H1 (cell line): ENCODE results near the gene VPS13C. TPM values are rescaled to one million over a fixed set of nuclear protein-coding genes. Genes with fewer than 3 reads are reported as not detected.

ENCODE experiments used
- CTCF ChIA-PET: fragments of 300-600 bp; sonication (Branson Sonifier 250); formaldehyde crosslinking; loops from one replicate; lab custom pipeline; 2021; ENCODE audit not compliant: partially characterized antibody; lab: Charles Lee
- POLR2A ChIA-PET: fragments of 300-600 bp; sonication (Branson Sonifier 250); formaldehyde crosslinking; loops from one replicate; lab custom pipeline; 2021; ENCODE audit warnings: inconsistent platforms; ENCODE audit not compliant: partially characterized antibody; lab: Charles Lee
- DNase-seq, 2 experiments: peaks; one replicate each; pipeline versions ENCODE4 v3.0.0 to v3.0.0-alpha.2; 2010 to 2022; ENCODE audit warnings: low spot score in 2 of 2, low read depth in 1 of 2, mixed read lengths in 1 of 2
- FAIRE-seq: peaks from 2 replicates; lab custom pipeline; 2011; peaks lifted over from hg19 to GRCh38; lab: Jason Lieb, UNC
- H2AFZ ChIP-seq: 2 replicates; pipeline ENCODE4 v1.8.1; 2012; ENCODE audit warnings: low read length, inconsistent platforms
- H2AK5ac ChIP-seq: 2 replicates; pipeline ENCODE4 v1.6.1; 2013; ENCODE audit warnings: low read depth, low read length
- H2BK120ac ChIP-seq: replicated peaks from 2 replicates; pipeline ENCODE3; 2013; ENCODE audit warnings: low read depth, low read length, inconsistent platforms
- H2BK12ac ChIP-seq: 2 replicates; pipeline ENCODE4 v1.6.1; 2013; ENCODE audit warnings: low read depth, low read length
- H2BK15ac ChIP-seq: 2 replicates; pipeline ENCODE4 v1.6.1; 2013; ENCODE audit warnings: low read length
- H2BK20ac ChIP-seq: 2 replicates; pipeline ENCODE4 v1.6.1; 2013; ENCODE audit warnings: low read length
- H2BK5ac ChIP-seq: 2 replicates; pipeline ENCODE4 v1.6.1; 2013; ENCODE audit warnings: low read depth, low read length
- H3K14ac ChIP-seq: 2 replicates; pipeline ENCODE4 v1.6.1; 2013; ENCODE audit warnings: inconsistent platforms; ENCODE audit not compliant: insufficient read length
- H3K18ac ChIP-seq: 2 replicates; pipeline ENCODE4 v1.6.1; 2013; ENCODE audit warnings: low read length; ENCODE audit errors: extremely low read depth
- H3K23ac ChIP-seq: 2 replicates; pipeline ENCODE4 v1.6.1; 2013; ENCODE audit warnings: inconsistent platforms; ENCODE audit not compliant: insufficient read length
- H3K23me2 ChIP-seq: 2 replicates; pipeline ENCODE4 v1.6.1; 2013; ENCODE audit warnings: low read depth, low read length
- H3K27ac ChIP-seq: 2 replicates; pipeline ENCODE4 v1.6.1; 2011; ENCODE audit warnings: low read depth, low read length, inconsistent platforms
- H3K27me3 ChIP-seq, 4 experiments: replicated peaks in 1 of 4; 1 replicate in 1 of 4; 2 replicates in 3 of 4; pipeline versions ENCODE4 v1.6.1 to v1.8.1; 2011 to 2013; ENCODE audit warnings: low read length in 3 of 4, mild to moderate bottlenecking in 3 of 4, inconsistent platforms in 2 of 4, mixed read lengths in 2 of 4, moderate library complexity in 1 of 4; ENCODE audit not compliant: control insufficient read depth in 3 of 4, insufficient read depth in 3 of 4; ENCODE audit errors: extremely low read depth in 1 of 4
- H3K36me3 ChIP-seq, 4 experiments: 2 replicates each; pipeline versions ENCODE4 v1.6.1 to v1.8.1; 2011 to 2013; ENCODE audit warnings: mild to moderate bottlenecking in 4 of 4, low read length in 3 of 4, moderate library complexity in 2 of 4, control low read depth in 1 of 4, inconsistent platforms in 1 of 4; ENCODE audit not compliant: insufficient read depth in 4 of 4, control insufficient read depth in 2 of 4
- H3K4ac ChIP-seq: replicated peaks from 2 replicates; pipeline ENCODE3; 2013; ENCODE audit warnings: low read length, low read depth, mixed read lengths, inconsistent platforms; ENCODE audit not compliant: insufficient read length
- H3K4me1 ChIP-seq, 4 experiments: replicated peaks in 1 of 4; 1 replicate in 1 of 4; 2 replicates in 3 of 4; pipeline versions ENCODE4 v1.6.1 to v1.8.1; 2011 to 2013; ENCODE audit warnings: low read length in 3 of 4, inconsistent platforms in 2 of 4, mixed read lengths in 1 of 4; ENCODE audit not compliant: insufficient read depth in 4 of 4, control insufficient read depth in 3 of 4
- H3K4me2 ChIP-seq, 2 experiments: 2 replicates each; pipeline versions ENCODE4 v1.6.1 to v1.8.1; 2011 to 2013; ENCODE audit warnings: low read depth in 2 of 2, low read length in 2 of 2, control low read depth in 1 of 2, inconsistent platforms in 1 of 2, mild to moderate bottlenecking in 1 of 2; ENCODE audit not compliant: insufficient read depth in 1 of 2
- H3K4me3 ChIP-seq, 4 experiments: fragments of 200-600, 300-600 bp in 1 of 4; sonication (generic), shearing (Covaris generic), sonication (Bioruptor Twin) in 1 of 4; 2 replicates each; pipeline versions ENCODE4 v1.5.1 to v1.8.1; 2011 to 2016; ENCODE audit warnings: low read length in 4 of 4, low read depth in 3 of 4, control low read depth in 2 of 4, inconsistent platforms in 2 of 4, mild to moderate bottlenecking in 2 of 4, mixed read lengths in 1 of 4, moderate library complexity in 1 of 4; ENCODE audit not compliant: insufficient read depth in 2 of 4; ENCODE audit errors: extremely low read depth in 1 of 4
- H3K56ac ChIP-seq: replicated peaks from 2 replicates; pipeline ENCODE3; 2013; ENCODE audit warnings: low read depth, mild to moderate bottlenecking, mixed read lengths, low read length, inconsistent platforms; ENCODE audit not compliant: insufficient read length
- H3K79me1 ChIP-seq: 2 replicates; pipeline ENCODE4 v1.6.1; 2013; ENCODE audit warnings: low read depth, low read length, control low read depth
- H3K79me2 ChIP-seq, 2 experiments: 2 replicates each; pipeline versions ENCODE4 v1.6.1 to v1.8.1; 2012 to 2013; ENCODE audit warnings: low read length in 2 of 2, mild to moderate bottlenecking in 2 of 2, inconsistent platforms in 1 of 2; ENCODE audit not compliant: insufficient read depth in 2 of 2, control insufficient read depth in 1 of 2
- H3K9ac ChIP-seq, 4 experiments: replicated peaks in 1 of 4; 1 replicate in 1 of 4; 2 replicates in 3 of 4; pipeline versions ENCODE4 v1.6.1 to v1.8.1; 2011 to 2013; ENCODE audit warnings: low read depth in 3 of 4, low read length in 3 of 4, control low read depth in 2 of 4, mild to moderate bottlenecking in 2 of 4, moderate library complexity in 2 of 4, inconsistent platforms in 1 of 4; ENCODE audit errors: extremely low read depth in 1 of 4
- H3K9me3 ChIP-seq, 2 experiments: 2 replicates each; pipeline versions ENCODE4 v1.6.1 to v1.8.1; 2012 to 2013; ENCODE audit warnings: mild to moderate bottlenecking in 2 of 2, moderate library complexity in 2 of 2, control low read depth in 1 of 2, inconsistent platforms in 1 of 2, low read depth in 1 of 2, low read length in 1 of 2, mixed read lengths in 1 of 2; ENCODE audit not compliant: insufficient read depth in 2 of 2
- H4K20me1 ChIP-seq, 2 experiments: replicated peaks in 1 of 2; 2 replicates each; pipeline versions ENCODE3 to v1.8.1; 2011 to 2013; ENCODE audit warnings: inconsistent platforms in 2 of 2, low read length in 2 of 2, mild to moderate bottlenecking in 1 of 2; ENCODE audit not compliant: insufficient read depth in 2 of 2, control insufficient read depth in 1 of 2
- H4K5ac ChIP-seq: 2 replicates; pipeline ENCODE4 v1.6.1; 2013; ENCODE audit warnings: low read length, low read depth, mixed read lengths, inconsistent platforms; ENCODE audit not compliant: insufficient read length
- H4K8ac ChIP-seq: 2 replicates; pipeline ENCODE4 v1.8.0; 2013; ENCODE audit warnings: mild to moderate bottlenecking, moderate library complexity, low read length, inconsistent platforms; ENCODE audit not compliant: insufficient read depth; ENCODE audit errors: extremely low read depth
- H4K91ac ChIP-seq: replicated peaks from 2 replicates; pipeline ENCODE3; 2013; ENCODE audit warnings: low read length, mixed read lengths, inconsistent platforms; ENCODE audit not compliant: insufficient read length
- CTCF ChIP-seq, 3 experiments: IDR thresholded peaks; 1 replicate in 2 of 3; 2 replicates in 1 of 3; pipeline versions ENCODE4 v1.5.1 to v1.6.1; 2011; ENCODE audit warnings: low read length in 3 of 3, mild to moderate bottlenecking in 3 of 3, inconsistent platforms in 2 of 3, low read depth in 1 of 3, moderate library complexity in 1 of 3; ENCODE audit not compliant: insufficient read depth in 1 of 3; ENCODE audit errors: control extremely low read depth in 1 of 3
- MAFK ChIP-seq: IDR thresholded peaks from 2 replicates; pipeline ENCODE4 v1.6.1; 2012; ENCODE audit warnings: low read depth, mild to moderate bottlenecking, improper control_type of control experiment, low read length
- RAD21 ChIP-seq, 2 experiments: IDR thresholded peaks in 1 of 2; conservative IDR thresholded peaks in 1 of 2; 2 replicates each; pipeline ENCODE4 v1.6.1; 2011; ENCODE audit warnings: low read depth in 2 of 2, low read length in 2 of 2, improper control_type of control experiment in 1 of 2, inconsistent platforms in 1 of 2, mild to moderate bottlenecking in 1 of 2, moderate library complexity in 1 of 2
- whole genome bisulfite sequencing, 2 experiments: shearing (Covaris generic) in 1 of 2; methylation state at CpG; one replicate each; pipeline versions ENCODE4 v1.1.6 to v1.1.7; 2013 to 2015; ENCODE audit warnings: low lambda C conversion rate in 2 of 2, mixed read lengths in 2 of 2, inconsistent platforms in 1 of 2, low coverage in 1 of 2, missing lambda C conversion rate in 1 of 2; ENCODE audit not compliant: insufficient replicate concordance in 2 of 2, insufficient coverage in 1 of 2, insufficient read length in 1 of 2; ENCODE audit errors: extremely low coverage in 1 of 2, missing lambda C conversion rate in 1 of 2; 5-methylcytosine and 5-hydroxymethylcytosine counted together
- polyA plus RNA-seq, 7 experiments: library from polyadenylated mRNA; depleted of rRNA in 3 of 7; stranded (reverse) in 5 of 7; unstranded in 2 of 7; fragments of >200 nt in 5 of 7; fragments of 200-250 nt in 2 of 7; gene quantifications; 1 replicate in 5 of 7; 2 replicates in 1 of 7; 4 replicates in 1 of 7; pipeline versions ENCODE4 v1.2.1 to v1.2.3, GENCODE V29; 2011 to 2013; ENCODE audit warnings: missing spikeins in 2 of 7, mixed read lengths in 2 of 7
- total RNA-seq: library from RNA; stranded (reverse); fragmentation: NEBNext Ultra II Directional; extraction: Animal tissue kit (Norgen Biotek cat#: 25700); gene quantifications from 2 replicates; pipeline ENCODE4 v1.2.1, GENCODE V29; 2021

The VPS13C gene
- total and polyA plus RNA-seq, 2 of the 8 experiments (the other 6 are each of a cell fraction or from before 2014, with no cell fraction given), result 4.8 to 18.8 TPM

- no peak overlapping the region for H3K4ac ChIP-seq
- H3K14ac ChIP-seq, result no peak overlapping the region
- peak in 2 of 3 experiments; percentile 25 to 45; a peak in 2 of 4 replicates for TF ChIP-seq CTCF (IDR thresholded peaks at IDR 0.05; ENCODE audit: control extremely low read depth in 1 of 3, insufficient read depth in 1 of 3, low read depth in 1 of 3, low read length in 3 of 3)
- no peak for TF ChIP-seq MAFK
- TF ChIP-seq RAD21 (IDR thresholded peaks at IDR 0.05 in 1 of 2, conservative IDR thresholded peaks at IDR 0.05 in 1 of 2; ENCODE audit: low read depth in 2 of 2, low read length in 2 of 2), result peak in 1 of 2 experiments; percentile 29; a peak in 2 of 4 replicates
- POLR2A ChIA-PET, result no interaction called here
- no peak overlapping the region for H3K4me2 ChIP-seq
- H3K23ac ChIP-seq, result no peak overlapping the region
- 92% methylated on average over 3 of the region's 3 CpGs; no CpG with 5 or more reads in 1 of the 2 experiments for WGBS, 2 experiments
- no peak overlapping the region for H3K4me3 ChIP-seq
- H2BK120ac ChIP-seq, result no peak overlapping the region
- H3K9me3 ChIP-seq, result no peaks in the 10 kb centered on the region
- H3K18ac ChIP-seq, result no peak overlapping the region
- FAIRE-seq (no peak), DNase-seq (no peak)
- no peaks in the 10 kb centered on the region for H4K20me1 ChIP-seq
- H2BK12ac ChIP-seq, result no peak overlapping the region
- no peak overlapping the region for H2BK20ac ChIP-seq
- H3K79me1 ChIP-seq, result no peaks in the 10 kb centered on the region
- no peak overlapping the region for H2BK5ac ChIP-seq
- no peaks in the 10 kb centered on the region for H3K23me2 ChIP-seq
- no peak overlapping the region for H3K56ac ChIP-seq
- H3K27ac ChIP-seq, result no peak overlapping the region
- no peaks in the 10 kb centered on the region for H3K4me1 ChIP-seq
- H3K27me3 ChIP-seq, result no peaks in the 10 kb centered on the region
- no peak overlapping the region for H3K9ac ChIP-seq
- H3K36me3 ChIP-seq, result peaks cover 0 to 2% (median 0%) of the 10 kb centered on the region in 4 experiments; a peak in 1 of 8 replicates
- no peak overlapping the region for H2BK15ac ChIP-seq
- CTCF ChIA-PET, result interaction anchor here (0.8 to 1.5 kb wide), 7 partner anchors 12 to 154 kb away, joined by 3 to 4 read pairs (median 3); no protein-coding TSS in a partner anchor
- H3K79me2 ChIP-seq, result no peaks in the 10 kb centered on the region
- H2AK5ac ChIP-seq, result no peak overlapping the region
- H4K8ac ChIP-seq, result no peak overlapping the region
- no peak overlapping the region for H4K5ac ChIP-seq
- no peak overlapping the region for H2AFZ ChIP-seq
- H4K91ac ChIP-seq, result no peak overlapping the region
Measured at GRCh38 chr15:62021991-62022600, 38.2 kb downstream of the VPS13C start.
